Breast epithelium (tissue), 3 donors: ENCODE data around the gene CTNND2.

Source experiments
- POLR2A ChIP-seq: fragments of 450-650 bp; IDR thresholded peaks from one replicate; pipeline ENCODE4 v1.6.1; 2016; ENCODE audit warnings: antibody characterized with exemption, mild to moderate bottlenecking, moderate library complexity
- TF ChIP-seq, protein P1 (sequence below), 3 donors: fragments of 450-650 bp; IDR thresholded peaks; one replicate each; pipeline ENCODE4 v1.5.1; 2016 to 2017; ENCODE audit warnings: antibody characterized with exemption in 3 of 3, mild to moderate bottlenecking in 3 of 3, moderate library complexity in 3 of 3

DNA sequence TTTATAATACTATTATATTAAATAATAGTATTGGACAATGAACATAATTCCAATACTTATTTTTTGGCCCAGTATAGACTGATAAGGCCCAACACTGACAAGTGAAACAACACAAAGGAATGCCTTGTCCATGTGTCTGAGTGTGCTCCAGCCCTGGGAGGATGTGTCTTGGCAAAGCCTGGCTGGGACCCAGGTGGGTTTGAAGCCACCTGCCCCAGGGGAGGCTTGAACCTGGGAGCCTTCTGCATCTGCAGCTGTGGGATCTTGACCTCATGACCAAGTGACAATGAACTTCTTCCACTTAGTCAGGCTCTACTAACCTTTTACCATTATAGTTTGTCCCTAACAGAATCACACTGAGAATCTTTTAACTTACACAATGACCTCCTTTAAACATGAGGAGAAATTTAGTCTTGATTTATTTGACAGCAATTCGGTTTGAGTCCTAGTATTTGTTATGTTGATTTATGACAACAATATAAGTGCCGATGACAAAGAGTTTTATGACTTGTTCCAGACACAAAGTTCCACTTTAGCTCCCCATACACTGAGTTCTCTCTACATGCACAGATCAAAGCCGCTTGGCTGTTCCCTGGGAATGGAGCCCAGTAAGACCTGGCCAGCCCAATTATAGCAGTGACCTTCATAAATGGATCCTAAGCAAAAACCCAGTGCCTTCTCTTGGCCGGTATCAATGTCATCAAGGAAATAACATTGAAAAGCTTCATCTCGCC is 294.5 kb downstream of the CTNND2 start:
- no peak for TF ChIP-seq POLR2A
- TF ChIP-seq, protein P1, sequence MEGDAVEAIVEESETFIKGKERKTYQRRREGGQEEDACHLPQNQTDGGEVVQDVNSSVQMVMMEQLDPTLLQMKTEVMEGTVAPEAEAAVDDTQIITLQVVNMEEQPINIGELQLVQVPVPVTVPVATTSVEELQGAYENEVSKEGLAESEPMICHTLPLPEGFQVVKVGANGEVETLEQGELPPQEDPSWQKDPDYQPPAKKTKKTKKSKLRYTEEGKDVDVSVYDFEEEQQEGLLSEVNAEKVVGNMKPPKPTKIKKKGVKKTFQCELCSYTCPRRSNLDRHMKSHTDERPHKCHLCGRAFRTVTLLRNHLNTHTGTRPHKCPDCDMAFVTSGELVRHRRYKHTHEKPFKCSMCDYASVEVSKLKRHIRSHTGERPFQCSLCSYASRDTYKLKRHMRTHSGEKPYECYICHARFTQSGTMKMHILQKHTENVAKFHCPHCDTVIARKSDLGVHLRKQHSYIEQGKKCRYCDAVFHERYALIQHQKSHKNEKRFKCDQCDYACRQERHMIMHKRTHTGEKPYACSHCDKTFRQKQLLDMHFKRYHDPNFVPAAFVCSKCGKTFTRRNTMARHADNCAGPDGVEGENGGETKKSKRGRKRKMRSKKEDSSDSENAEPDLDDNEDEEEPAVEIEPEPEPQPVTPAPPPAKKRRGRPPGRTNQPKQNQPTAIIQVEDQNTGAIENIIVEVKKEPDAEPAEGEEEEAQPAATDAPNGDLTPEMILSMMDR (IDR thresholded peaks at IDR 0.05) = no peak
